ENCODE data around the gene RAP2A. TPM values are rescaled to one million over a fixed set of nuclear protein-coding genes. Genes with fewer than 3 reads are reported as not detected.

RAP2A gene
- total and polyA plus RNA-seq, 11 donors = 3.9 to 34.8 (median 23.2) TPM

GRCh38 chr13:97477844-97478243 is 43.9 kb downstream of the RAP2A start:
- no peak for ATAC-seq
- H3K4me1 ChIP-seq = peaks cover 0 to 15% (median 0%) of the 10 kb centered on the region in 12 donors
- intact Hi-C loops (cut with DNase I) = no loop called here
- H3K36me3 ChIP-seq = no peaks in the 10 kb centered on the region
- H3K27me3 ChIP-seq = no peaks in the 10 kb centered on the region
- no peak for TF ChIP-seq CTCF (IDR thresholded peaks at IDR 0.05)
- TF ChIP-seq POLR2A (IDR thresholded peaks at IDR 0.05) = no peak
- H3K4me3 ChIP-seq = no peak overlapping the region
- no peak overlapping the region for H3K27ac ChIP-seq
- DNase-seq = no peak
- H3K9me3 ChIP-seq = no peaks in the 10 kb centered on the region

- TF ChIP-seq CTCF (IDR thresholded peaks at IDR 0.05) (no peak), POLR2A (IDR thresholded peaks at IDR 0.05) (no peak)
- no peaks in the 10 kb centered on the region for H3K36me3 ChIP-seq
- H3K9me3 ChIP-seq = no peaks in the 10 kb centered on the region
- ATAC-seq (no peak), DNase-seq (no peak)
- no peaks in the 10 kb centered on the region for H3K27me3 ChIP-seq
- H3K4me1 ChIP-seq = peaks cover 0 to 15% (median 0%) of the 10 kb centered on the region in 12 donors
- WGBS, 4 donors = 95 to 99% (median 97%) methylated on average over 2 of the region's 2 CpGs
- no peak overlapping the region for H3K27ac ChIP-seq
- intact Hi-C loops (cut with DNase I) = no loop called here
- H3K4me3 ChIP-seq = no peak overlapping the region
Observed at GRCh38 chr13:97478247-97478646, 44.3 kb downstream of the RAP2A start.

- H3K27me3 ChIP-seq = no peaks in the 10 kb centered on the region
- no peaks in the 10 kb centered on the region for H3K9me3 ChIP-seq
- peak overlapping the region in 1 of 12 donors; percentile 6 for H3K27ac ChIP-seq
- H3K4me1 ChIP-seq = peaks cover 0 to 9% (median 0%) of the 10 kb centered on the region in 12 donors
- H3K4me3 ChIP-seq = no peak overlapping the region
- 94 to 98% (median 97%) methylated on average over 1 of the region's 1 CpG for WGBS, 4 donors
- ATAC-seq (no peak), DNase-seq (no peak)
- no peaks in the 10 kb centered on the region for H3K36me3 ChIP-seq
- intact Hi-C loops (cut with DNase I) = no loop called here
- TF ChIP-seq CTCF (IDR thresholded peaks at IDR 0.05) (no peak), POLR2A (IDR thresholded peaks at IDR 0.05) (no peak)
Observed at GRCh38 chr13:97483465-97483864, 49.5 kb downstream of the RAP2A start.

- peak overlapping the region in 1 of 12 donors; percentile 6 for H3K27ac ChIP-seq
- intact Hi-C loops (cut with DNase I) = no loop called here
- no peaks in the 10 kb centered on the region for H3K27me3 ChIP-seq
- WGBS, 4 donors = 30 to 56% (median 46%) methylated on average over 2 of the region's 2 CpGs
- H3K4me1 ChIP-seq = peaks cover 0 to 9% (median 0%) of the 10 kb centered on the region in 12 donors
- ATAC-seq (peak in 3 of 4 donors; percentile 53 to 69 (median 65)), DNase-seq (no peak)
- H3K4me3 ChIP-seq = no peak overlapping the region
- TF ChIP-seq CTCF (IDR thresholded peaks at IDR 0.05) = no peak
- no peak for TF ChIP-seq POLR2A (IDR thresholded peaks at IDR 0.05)
- no peaks in the 10 kb centered on the region for H3K36me3 ChIP-seq
- H3K9me3 ChIP-seq = no peaks in the 10 kb centered on the region
Observed at GRCh38 chr13:97484301-97484700, 50.3 kb downstream of the RAP2A start.
